Measurements from ENCODE around the gene COL7A1.

DNA sequence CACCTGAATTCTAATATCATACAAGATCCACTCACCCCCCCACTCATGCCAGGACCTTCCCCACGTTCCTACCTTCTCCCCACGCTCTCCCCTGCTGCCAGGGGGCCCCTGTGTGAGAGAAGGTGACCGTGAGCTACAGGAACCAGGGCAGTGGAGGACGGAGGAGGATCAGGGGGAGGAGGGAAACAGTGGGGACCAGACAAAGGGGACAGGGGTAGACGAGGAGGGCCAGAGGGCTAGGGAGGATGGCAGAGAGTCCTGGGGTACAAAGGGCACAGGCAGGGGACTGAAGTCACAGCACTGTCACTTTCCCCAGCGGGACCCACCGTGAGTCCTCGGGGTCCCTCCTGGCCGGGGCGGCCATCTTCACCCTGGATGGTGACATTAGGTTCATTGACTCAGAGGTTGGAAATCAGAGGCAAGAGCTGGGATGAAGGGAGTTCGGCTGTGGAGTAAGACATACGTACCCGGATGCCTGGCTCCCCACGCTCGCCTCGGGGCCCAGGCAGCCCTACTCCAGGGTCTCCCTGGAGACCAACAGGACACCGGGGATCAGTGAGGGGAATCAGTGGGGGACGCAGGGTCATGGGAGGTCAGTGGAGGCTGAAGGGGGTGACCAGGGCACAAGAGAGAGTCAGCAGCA lies 25.2 kb downstream of the COL7A1 start:
- TF ChIP-seq, protein P1, sequence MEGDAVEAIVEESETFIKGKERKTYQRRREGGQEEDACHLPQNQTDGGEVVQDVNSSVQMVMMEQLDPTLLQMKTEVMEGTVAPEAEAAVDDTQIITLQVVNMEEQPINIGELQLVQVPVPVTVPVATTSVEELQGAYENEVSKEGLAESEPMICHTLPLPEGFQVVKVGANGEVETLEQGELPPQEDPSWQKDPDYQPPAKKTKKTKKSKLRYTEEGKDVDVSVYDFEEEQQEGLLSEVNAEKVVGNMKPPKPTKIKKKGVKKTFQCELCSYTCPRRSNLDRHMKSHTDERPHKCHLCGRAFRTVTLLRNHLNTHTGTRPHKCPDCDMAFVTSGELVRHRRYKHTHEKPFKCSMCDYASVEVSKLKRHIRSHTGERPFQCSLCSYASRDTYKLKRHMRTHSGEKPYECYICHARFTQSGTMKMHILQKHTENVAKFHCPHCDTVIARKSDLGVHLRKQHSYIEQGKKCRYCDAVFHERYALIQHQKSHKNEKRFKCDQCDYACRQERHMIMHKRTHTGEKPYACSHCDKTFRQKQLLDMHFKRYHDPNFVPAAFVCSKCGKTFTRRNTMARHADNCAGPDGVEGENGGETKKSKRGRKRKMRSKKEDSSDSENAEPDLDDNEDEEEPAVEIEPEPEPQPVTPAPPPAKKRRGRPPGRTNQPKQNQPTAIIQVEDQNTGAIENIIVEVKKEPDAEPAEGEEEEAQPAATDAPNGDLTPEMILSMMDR (conservative IDR thresholded peaks at IDR 0.05; ENCODE audit: low read depth in 2 of 2) = no peak
- TF ChIP-seq NANOG (IDR thresholded peaks at IDR 0.05; ENCODE audit: borderline replicate concordance) (no peak), POLR2AphosphoS5 (IDR thresholded peaks at IDR 0.05; ENCODE audit: low read depth) (no peak), STAT1 (IDR thresholded peaks at IDR 0.05; ENCODE audit: unreplicated experiment) (no peak), EZH2 (IDR thresholded peaks at IDR 0.05; ENCODE audit: low read depth, unreplicated experiment) (no peak)
- TF ChIP-seq, protein P2, sequence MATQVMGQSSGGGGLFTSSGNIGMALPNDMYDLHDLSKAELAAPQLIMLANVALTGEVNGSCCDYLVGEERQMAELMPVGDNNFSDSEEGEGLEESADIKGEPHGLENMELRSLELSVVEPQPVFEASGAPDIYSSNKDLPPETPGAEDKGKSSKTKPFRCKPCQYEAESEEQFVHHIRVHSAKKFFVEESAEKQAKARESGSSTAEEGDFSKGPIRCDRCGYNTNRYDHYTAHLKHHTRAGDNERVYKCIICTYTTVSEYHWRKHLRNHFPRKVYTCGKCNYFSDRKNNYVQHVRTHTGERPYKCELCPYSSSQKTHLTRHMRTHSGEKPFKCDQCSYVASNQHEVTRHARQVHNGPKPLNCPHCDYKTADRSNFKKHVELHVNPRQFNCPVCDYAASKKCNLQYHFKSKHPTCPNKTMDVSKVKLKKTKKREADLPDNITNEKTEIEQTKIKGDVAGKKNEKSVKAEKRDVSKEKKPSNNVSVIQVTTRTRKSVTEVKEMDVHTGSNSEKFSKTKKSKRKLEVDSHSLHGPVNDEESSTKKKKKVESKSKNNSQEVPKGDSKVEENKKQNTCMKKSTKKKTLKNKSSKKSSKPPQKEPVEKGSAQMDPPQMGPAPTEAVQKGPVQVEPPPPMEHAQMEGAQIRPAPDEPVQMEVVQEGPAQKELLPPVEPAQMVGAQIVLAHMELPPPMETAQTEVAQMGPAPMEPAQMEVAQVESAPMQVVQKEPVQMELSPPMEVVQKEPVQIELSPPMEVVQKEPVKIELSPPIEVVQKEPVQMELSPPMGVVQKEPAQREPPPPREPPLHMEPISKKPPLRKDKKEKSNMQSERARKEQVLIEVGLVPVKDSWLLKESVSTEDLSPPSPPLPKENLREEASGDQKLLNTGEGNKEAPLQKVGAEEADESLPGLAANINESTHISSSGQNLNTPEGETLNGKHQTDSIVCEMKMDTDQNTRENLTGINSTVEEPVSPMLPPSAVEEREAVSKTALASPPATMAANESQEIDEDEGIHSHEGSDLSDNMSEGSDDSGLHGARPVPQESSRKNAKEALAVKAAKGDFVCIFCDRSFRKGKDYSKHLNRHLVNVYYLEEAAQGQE (IDR thresholded peaks at IDR 0.05; ENCODE audit: unreplicated experiment) = no peak
- TF ChIP-seq, protein P3, sequence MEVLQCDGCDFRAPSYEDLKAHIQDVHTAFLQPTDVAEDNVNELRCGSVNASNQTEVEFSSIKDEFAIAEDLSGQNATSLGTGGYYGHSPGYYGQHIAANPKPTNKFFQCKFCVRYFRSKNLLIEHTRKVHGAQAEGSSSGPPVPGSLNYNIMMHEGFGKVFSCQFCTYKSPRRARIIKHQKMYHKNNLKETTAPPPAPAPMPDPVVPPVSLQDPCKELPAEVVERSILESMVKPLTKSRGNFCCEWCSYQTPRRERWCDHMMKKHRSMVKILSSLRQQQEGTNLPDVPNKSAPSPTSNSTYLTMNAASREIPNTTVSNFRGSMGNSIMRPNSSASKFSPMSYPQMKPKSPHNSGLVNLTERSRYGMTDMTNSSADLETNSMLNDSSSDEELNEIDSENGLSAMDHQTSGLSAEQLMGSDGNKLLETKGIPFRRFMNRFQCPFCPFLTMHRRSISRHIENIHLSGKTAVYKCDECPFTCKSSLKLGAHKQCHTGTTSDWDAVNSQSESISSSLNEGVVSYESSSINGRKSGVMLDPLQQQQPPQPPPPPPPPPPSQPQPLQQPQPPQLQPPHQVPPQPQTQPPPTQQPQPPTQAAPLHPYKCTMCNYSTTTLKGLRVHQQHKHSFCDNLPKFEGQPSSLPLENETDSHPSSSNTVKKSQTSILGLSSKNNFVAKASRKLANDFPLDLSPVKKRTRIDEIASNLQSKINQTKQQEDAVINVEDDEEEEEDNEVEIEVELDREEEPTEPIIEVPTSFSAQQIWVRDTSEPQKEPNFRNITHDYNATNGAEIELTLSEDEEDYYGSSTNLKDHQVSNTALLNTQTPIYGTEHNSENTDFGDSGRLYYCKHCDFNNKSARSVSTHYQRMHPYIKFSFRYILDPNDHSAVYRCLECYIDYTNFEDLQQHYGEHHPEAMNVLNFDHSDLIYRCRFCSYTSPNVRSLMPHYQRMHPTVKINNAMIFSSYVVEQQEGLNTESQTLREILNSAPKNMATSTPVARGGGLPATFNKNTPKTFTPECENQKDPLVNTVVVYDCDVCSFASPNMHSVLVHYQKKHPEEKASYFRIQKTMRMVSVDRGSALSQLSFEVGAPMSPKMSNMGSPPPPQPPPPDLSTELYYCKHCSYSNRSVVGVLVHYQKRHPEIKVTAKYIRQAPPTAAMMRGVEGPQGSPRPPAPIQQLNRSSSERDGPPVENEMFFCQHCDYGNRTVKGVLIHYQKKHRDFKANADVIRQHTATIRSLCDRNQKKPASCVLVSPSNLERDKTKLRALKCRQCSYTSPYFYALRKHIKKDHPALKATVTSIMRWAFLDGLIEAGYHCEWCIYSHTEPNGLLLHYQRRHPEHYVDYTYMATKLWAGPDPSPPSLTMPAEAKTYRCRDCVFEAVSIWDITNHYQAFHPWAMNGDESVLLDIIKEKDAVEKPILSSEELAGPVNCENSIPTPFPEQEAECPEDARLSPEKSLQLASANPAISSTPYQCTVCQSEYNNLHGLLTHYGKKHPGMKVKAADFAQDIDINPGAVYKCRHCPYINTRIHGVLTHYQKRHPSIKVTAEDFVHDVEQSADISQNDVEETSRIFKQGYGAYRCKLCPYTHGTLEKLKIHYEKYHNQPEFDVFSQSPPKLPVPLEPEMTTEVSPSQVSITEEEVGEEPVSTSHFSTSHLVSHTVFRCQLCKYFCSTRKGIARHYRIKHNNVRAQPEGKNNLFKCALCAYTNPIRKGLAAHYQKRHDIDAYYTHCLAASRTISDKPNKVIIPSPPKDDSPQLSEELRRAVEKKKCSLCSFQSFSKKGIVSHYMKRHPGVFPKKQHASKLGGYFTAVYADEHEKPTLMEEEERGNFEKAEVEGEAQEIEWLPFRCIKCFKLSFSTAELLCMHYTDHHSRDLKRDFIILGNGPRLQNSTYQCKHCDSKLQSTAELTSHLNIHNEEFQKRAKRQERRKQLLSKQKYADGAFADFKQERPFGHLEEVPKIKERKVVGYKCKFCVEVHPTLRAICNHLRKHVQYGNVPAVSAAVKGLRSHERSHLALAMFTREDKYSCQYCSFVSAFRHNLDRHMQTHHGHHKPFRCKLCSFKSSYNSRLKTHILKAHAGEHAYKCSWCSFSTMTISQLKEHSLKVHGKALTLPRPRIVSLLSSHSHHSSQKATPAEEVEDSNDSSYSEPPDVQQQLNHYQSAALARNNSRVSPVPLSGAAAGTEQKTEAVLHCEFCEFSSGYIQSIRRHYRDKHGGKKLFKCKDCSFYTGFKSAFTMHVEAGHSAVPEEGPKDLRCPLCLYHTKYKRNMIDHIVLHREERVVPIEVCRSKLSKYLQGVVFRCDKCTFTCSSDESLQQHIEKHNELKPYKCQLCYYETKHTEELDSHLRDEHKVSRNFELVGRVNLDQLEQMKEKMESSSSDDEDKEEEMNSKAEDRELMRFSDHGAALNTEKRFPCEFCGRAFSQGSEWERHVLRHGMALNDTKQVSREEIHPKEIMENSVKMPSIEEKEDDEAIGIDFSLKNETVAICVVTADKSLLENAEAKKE (CRISPR knock-in tag; IDR thresholded peaks at IDR 0.05) = no peak
